Right forelimb (tissue), 1 donor: Measurements from ENCODE around the gene VAMP1.
"Not testable (repeated sequence)": the region's sequence is repeated elsewhere in the genome, so short reads cannot be mapped to it uniquely, and the experiment has no call there.

Source experiments
- DNase-seq: peaks from one replicate; pipeline ENCODE4 v3.0.0-alpha.2; 2018

The VAMP1 gene

GRCh38 chr12:6450091-6450868 is 20.2 kb downstream of the VAMP1 start:
- no peak for DNase-seq

- no peak for DNase-seq
Measured at GRCh38 chr12:6444704-6445688, 25.5 kb downstream of the VAMP1 start, which contains the start of gene CD27. Gene CD27, plus strand, starts transcription at chr12:6444955. Its CDS starts 141 bp downstream, at chr12:6445096.

- DNase-seq, result no peak
Measured at GRCh38 chr12:6444031-6444430, 26.4 kb downstream of the VAMP1 start.

- no peak for DNase-seq
Measured at GRCh38 chr12:6443361-6443983, 27.0 kb downstream of the VAMP1 start.

GRCh38 chr12:6442836-6443235 is 27.6 kb downstream of the VAMP1 start:
- no peak for DNase-seq

GRCh38 chr12:6440391-6440790 is 30.1 kb downstream of the VAMP1 start:
- DNase-seq, result no peak

GRCh38 chr12:6438345-6438744 is 32.1 kb downstream of the VAMP1 start:
- DNase-seq, result no peak

GRCh38 chr12:6437586-6437985 is 32.9 kb downstream of the VAMP1 start:
- no peak for DNase-seq

- DNase-seq, result no peak
Measured at GRCh38 chr12:6435961-6436715, 34.3 kb downstream of the VAMP1 start.

GRCh38 chr12:6434205-6435140 is 36.0 kb downstream of the VAMP1 start:
- DNase-seq, result no peak

GRCh38 chr12:6432991-6433390 is 37.5 kb downstream of the VAMP1 start:
- no peak for DNase-seq

- DNase-seq, result peak; percentile 54
Measured at GRCh38 chr12:6430124-6430989, 40.1 kb downstream of the VAMP1 start.

- DNase-seq, result no peak
Measured at GRCh38 chr12:6428326-6428725, 42.2 kb downstream of the VAMP1 start.

- DNase-seq, result not testable (repeated sequence)
Measured at GRCh38 chr12:6427796-6428195, 42.7 kb downstream of the VAMP1 start.

GRCh38 chr12:6426882-6427671 is 43.4 kb downstream of the VAMP1 start:
- no peak for DNase-seq

GRCh38 chr12:6425590-6426531 is 44.6 kb downstream of the VAMP1 start:
- no peak for DNase-seq

GRCh38 chr12:6424866-6425265 is 45.6 kb downstream of the VAMP1 start:
- no peak for DNase-seq

- no peak for DNase-seq
Measured at GRCh38 chr12:6424008-6424347, 46.5 kb downstream of the VAMP1 start.
